Parathyroid adenoma (tissue), 2 donors: ENCODE results near the gene ITGA11.

Source experiments
- H2AFZ ChIP-seq: fragments of 300-600 bp; sonication (generic); one replicate; pipeline ENCODE4 v1.7.0; 2017; ENCODE audit warnings: antibody characterized with exemption, mild to moderate bottlenecking
- H3K27ac ChIP-seq: fragments of 300-600 bp; sonication (generic); one replicate; pipeline ENCODE4 v1.7.0; 2017
- H3K27me3 ChIP-seq: fragments of 300-600 bp; sonication (generic); one replicate; pipeline ENCODE4 v1.7.0; 2017; ENCODE audit warnings: low read length; ENCODE audit not compliant: control insufficient read depth, insufficient read depth
- H3K36me3 ChIP-seq: fragments of 300-600 bp; sonication (generic); one replicate; pipeline ENCODE4 v1.7.0; 2017; ENCODE audit warnings: low read length; ENCODE audit not compliant: control insufficient read depth, insufficient read depth
- H3K4me1 ChIP-seq: fragments of 300-600 bp; sonication (generic); one replicate; pipeline ENCODE4 v1.7.0; 2017; ENCODE audit warnings: control low read depth
- H3K4me2 ChIP-seq: fragments of 300-600 bp; sonication (generic); one replicate; pipeline ENCODE4 v1.7.0; 2017; ENCODE audit warnings: low read length
- H3K4me3 ChIP-seq: fragments of 300-600 bp; sonication (generic); one replicate; pipeline ENCODE4 v1.7.0; 2017; ENCODE audit warnings: low read depth, low read length
- H3K79me2 ChIP-seq: fragments of 300-600 bp; sonication (generic); one replicate; pipeline ENCODE4 v1.7.0; 2017; ENCODE audit warnings: control low read depth
- H3K9ac ChIP-seq: fragments of 300-600 bp; sonication (generic); one replicate; pipeline ENCODE4 v1.7.0; 2017; ENCODE audit warnings: mild to moderate bottlenecking
- H3K9me3 ChIP-seq: fragments of 300-600 bp; sonication (generic); one replicate; pipeline ENCODE4 v1.7.0; 2017; ENCODE audit warnings: low read length; ENCODE audit not compliant: control insufficient read depth
- TF ChIP-seq, protein P1 (sequence below): fragments of 300-600 bp; sonication (generic); IDR thresholded peaks from one replicate; pipeline ENCODE4 v1.7.0; 2017; ENCODE audit warnings: antibody characterized with exemption, mild to moderate bottlenecking
- donor health status: primary hyperparathyroidism.

Gene ITGA11

DNA sequence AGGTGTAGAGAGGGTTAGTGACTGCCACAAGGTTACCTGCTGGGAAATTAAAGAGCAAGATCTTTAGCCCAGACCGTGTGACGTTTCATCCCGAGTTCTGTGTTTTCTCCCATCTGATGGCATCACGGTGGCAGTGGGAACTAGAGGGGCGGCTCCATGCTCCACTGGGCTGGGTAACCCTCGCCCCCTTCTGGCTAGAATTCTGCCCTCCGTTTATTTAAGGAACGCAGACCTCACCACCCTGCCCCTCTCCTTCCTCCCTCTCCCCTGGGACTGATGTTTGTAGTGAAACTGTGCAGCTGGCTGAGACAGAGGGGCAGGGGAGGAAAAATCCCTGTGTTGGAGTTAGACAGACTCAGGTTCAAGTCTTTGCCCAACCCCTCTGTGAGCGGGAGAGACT is 65.6 kb downstream of the ITGA11 start:
- Histone ChIP-seq H3K4me2 (no peak overlapping the region), H3K27me3 (no peaks in the 10 kb centered on the region), H3K4me3 (no peak overlapping the region), H3K79me2 (no peaks in the 10 kb centered on the region), H3K4me1 (no peaks in the 10 kb centered on the region), H3K36me3 (no peaks in the 10 kb centered on the region), H3K27ac (no peak overlapping the region), H3K9ac (no peak overlapping the region), H2AFZ (no peak overlapping the region), H3K9me3 (no peaks in the 10 kb centered on the region)
- TF ChIP-seq, protein P1, sequence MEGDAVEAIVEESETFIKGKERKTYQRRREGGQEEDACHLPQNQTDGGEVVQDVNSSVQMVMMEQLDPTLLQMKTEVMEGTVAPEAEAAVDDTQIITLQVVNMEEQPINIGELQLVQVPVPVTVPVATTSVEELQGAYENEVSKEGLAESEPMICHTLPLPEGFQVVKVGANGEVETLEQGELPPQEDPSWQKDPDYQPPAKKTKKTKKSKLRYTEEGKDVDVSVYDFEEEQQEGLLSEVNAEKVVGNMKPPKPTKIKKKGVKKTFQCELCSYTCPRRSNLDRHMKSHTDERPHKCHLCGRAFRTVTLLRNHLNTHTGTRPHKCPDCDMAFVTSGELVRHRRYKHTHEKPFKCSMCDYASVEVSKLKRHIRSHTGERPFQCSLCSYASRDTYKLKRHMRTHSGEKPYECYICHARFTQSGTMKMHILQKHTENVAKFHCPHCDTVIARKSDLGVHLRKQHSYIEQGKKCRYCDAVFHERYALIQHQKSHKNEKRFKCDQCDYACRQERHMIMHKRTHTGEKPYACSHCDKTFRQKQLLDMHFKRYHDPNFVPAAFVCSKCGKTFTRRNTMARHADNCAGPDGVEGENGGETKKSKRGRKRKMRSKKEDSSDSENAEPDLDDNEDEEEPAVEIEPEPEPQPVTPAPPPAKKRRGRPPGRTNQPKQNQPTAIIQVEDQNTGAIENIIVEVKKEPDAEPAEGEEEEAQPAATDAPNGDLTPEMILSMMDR, result no peak

DNA sequence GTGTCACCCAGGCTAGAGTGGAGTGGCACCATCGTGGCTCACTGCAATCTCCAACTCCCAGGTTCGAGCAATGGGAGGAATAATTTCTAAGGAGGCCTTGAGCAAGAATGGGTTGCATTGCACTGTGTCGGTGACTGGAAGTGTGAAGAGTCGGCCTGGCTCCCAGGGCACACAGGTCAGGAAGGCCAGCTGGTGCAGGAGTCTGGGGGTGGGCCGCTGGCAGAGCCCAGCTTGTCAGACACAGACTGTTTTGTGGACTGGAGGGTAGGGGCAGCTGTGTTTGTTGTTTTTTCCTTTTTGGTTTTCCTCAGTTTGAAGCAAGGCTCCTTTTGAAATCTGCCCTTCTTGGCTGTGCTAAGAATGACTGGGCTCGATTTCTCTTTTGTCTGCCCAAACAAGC is 66.2 kb downstream of the ITGA11 start:
- H3K4me2 ChIP-seq, result no peak overlapping the region
- no peaks in the 10 kb centered on the region for H3K27me3 ChIP-seq
- TF ChIP-seq, protein P1, result no peak
- no peaks in the 10 kb centered on the region for H3K4me1 ChIP-seq
- no peak overlapping the region for H3K4me3 ChIP-seq
- H2AFZ ChIP-seq, result no peak overlapping the region
- no peaks in the 10 kb centered on the region for H3K9me3 ChIP-seq
- no peak overlapping the region for H3K9ac ChIP-seq
- H3K79me2 ChIP-seq, result no peaks in the 10 kb centered on the region
- no peaks in the 10 kb centered on the region for H3K36me3 ChIP-seq
- H3K27ac ChIP-seq, result no peak overlapping the region

DNA sequence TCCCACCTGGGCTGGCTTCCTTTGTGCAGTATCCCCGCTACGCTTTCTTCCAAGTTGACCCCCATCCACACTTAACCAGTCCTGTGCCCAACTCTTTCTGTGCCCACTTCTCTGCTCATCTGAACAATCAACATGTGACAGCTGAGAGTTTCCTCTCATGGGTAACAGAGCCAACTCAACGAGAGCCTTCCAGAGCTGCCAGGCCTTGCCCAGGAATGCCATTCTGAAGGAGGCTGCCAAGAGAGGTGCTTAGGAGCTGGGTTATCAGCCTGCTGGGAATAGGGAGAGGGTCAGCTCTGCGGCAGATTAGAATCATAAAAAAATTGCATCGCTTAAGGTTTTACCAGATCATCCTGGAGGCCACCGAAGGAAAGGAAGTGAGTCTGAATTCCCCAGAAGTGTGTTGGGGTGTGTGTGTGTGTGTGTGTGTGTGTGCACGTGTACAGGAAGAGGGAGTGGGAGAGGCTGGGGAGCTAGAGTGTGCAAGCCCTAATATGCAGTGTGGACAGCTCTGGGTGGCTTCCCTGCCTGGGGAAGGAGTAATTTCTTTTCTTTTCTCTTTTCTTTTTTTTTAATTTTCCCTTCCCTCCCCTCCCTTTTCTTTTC is 66.7 kb downstream of the ITGA11 start:
- no peak overlapping the region for H3K9ac ChIP-seq

DNA sequence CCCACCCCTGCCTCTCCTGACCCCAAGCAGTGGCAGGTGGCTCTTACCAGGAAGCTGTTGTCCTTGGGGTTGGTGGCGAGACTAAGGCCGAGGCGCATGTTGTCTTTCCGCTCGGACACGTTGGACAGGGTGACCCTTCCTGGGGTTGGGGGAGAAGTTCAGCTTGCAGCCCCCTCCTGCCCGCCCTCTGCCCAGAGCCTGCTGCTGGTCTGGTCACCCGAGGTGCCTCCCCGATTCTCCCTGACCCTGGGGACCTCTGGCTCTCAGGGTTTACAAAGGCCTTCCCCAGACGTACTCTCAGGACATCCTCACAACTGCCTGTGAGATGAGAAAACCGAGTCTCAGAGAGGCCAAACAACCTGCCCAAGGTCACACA is 67.3 kb downstream of the ITGA11 start:
- Histone ChIP-seq H3K36me3 (no peaks in the 10 kb centered on the region), H3K4me3 (no peak overlapping the region), H3K27me3 (no peaks in the 10 kb centered on the region), H3K4me2 (no peak overlapping the region), H3K79me2 (no peaks in the 10 kb centered on the region), H3K9me3 (no peaks in the 10 kb centered on the region), H2AFZ (no peak overlapping the region), H3K9ac (no peak overlapping the region), H3K4me1 (no peaks in the 10 kb centered on the region), H3K27ac (peak overlapping the region; percentile 15)
- TF ChIP-seq, protein P1, result no peak

More for the DNA sequence above, 66.7 kb downstream of the ITGA11 start:
- Histone ChIP-seq H3K27ac (peak overlapping the region; percentile 15), H3K4me3 (no peak overlapping the region), H3K9me3 (no peaks in the 10 kb centered on the region), H3K4me1 (no peaks in the 10 kb centered on the region), H3K4me2 (no peak overlapping the region), H3K79me2 (no peaks in the 10 kb centered on the region), H3K36me3 (no peaks in the 10 kb centered on the region), H3K27me3 (no peaks in the 10 kb centered on the region), H2AFZ (no peak overlapping the region)
- TF ChIP-seq, protein P1, result no peak

DNA sequence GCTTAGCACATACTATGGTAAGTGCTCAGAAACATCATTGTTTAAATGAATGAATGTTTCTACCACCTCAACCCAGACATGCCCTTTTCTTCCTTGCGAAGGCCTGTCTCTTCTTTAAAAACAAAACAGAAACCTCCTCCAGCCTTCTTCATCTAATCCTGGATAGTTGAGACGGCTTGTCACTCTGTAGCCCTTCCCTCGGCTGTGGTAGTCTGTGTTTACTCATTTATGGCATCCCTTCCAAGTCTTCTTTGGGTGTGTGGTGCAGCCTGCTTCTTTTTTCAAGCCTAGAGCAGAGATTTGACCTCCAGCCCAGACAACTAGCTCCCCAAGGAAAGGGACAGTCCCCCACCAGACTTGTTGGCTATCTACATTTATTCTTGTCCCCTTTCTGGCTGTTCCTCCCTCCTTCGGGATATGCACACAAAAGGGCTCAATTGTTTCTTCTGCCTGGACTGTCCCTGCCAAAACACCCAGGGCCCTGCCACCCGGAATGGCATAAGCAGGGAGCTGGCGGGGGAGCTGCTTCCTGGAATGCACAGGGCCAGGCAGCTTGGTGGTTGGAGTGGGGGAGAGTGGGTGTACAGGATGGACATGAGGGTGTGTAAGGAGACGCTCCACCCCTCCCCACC is 67.8 kb downstream of the ITGA11 start:
- Histone ChIP-seq H3K4me2 (no peak overlapping the region), H3K79me2 (no peaks in the 10 kb centered on the region), H3K27me3 (no peaks in the 10 kb centered on the region), H3K4me3 (no peak overlapping the region), H2AFZ (no peak overlapping the region), H3K27ac (peak overlapping the region; percentile 36), H3K36me3 (no peaks in the 10 kb centered on the region), H3K4me1 (no peaks in the 10 kb centered on the region), H3K9me3 (no peaks in the 10 kb centered on the region), H3K9ac (no peak overlapping the region)
- TF ChIP-seq, protein P1, result no peak
